GOT3 (cell line): ENCODE results near the gene PDE6B.
"Not testable (repeated sequence)": the region's sequence is repeated elsewhere in the genome, so short reads cannot be mapped to it uniquely, and the experiment has no call there.

Experiments
- DNase-seq: peaks from one replicate; lab custom pipeline; 2025; ENCODE audit warnings: mixed read lengths; lab: John Stamatoyannopoulos, UW

PDE6B gene

DNA sequence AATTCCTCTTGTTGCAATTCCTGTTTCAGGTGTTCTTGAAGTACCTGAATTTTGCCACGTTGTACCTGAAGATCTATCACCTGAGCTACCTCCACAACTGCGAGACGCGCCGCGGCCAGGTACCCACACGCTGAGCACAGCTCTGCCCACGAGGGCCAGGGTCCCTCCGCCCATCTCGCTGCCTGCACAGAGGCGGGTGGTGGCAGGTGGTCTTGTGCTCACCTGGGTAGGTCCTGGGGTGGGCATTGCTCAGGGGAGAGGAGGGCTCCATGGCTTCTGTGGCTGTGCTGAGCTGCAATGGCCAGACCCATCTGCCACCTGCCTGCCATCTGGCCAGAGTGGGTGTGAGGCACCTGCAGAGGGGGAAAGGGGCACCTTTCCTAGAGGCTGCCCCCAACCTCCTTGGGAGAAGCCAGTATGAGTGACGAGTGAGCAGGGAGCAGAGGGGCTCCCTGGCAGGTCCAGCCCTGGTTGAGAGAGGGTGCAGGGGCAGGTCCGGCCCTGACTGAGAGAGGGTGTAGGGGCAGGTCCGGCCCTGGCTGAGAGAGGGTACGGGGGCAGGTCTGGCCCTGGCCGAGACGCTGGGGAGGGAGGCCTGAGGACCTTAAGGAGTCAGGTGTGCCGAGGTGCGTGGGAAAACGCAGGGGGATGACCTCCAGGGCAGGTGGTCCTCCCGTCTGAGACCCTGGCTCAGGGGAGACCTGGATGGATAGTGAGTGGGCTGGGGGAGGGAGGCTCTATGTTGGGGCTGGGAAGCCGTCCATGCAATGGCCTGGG lies 10.7 kb downstream of the PDE6B start:
- DNase-seq, result no peak

- DNase-seq, result no peak
These were observed 11.3 kb downstream of the PDE6B start for GRCh38 chr4:636628-637159.

- no peak for DNase-seq
These were observed 12.3 kb downstream of the PDE6B start for GRCh38 chr4:637536-638280.

- DNase-seq, result not testable (repeated sequence)
These were observed 17.0 kb downstream of the PDE6B start for GRCh38 chr4:642366-642765.

- no peak for DNase-seq
These were observed 21.1 kb downstream of the PDE6B start for GRCh38 chr4:646460-646859.

DNA sequence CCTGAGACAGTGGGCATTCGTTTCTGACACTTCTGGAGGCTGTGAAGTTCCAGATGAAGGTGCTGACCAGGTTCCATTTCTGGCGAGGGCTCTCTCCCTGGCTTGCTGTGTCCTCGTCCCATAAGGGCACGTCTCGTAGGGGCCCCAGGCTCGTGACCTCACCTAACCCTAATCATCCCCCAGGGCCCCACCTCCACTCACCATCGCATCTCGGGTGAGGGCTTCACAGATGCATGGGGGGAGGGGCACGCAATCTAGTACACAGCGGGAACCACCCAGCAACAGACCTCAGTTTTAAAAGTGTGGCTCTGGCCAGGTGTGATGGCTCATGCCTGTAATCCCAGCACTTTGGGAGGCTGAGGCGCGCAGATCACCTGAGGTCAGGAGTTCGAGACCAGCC lies 22.1 kb downstream of the PDE6B start:
- DNase-seq, result no peak

DNA sequence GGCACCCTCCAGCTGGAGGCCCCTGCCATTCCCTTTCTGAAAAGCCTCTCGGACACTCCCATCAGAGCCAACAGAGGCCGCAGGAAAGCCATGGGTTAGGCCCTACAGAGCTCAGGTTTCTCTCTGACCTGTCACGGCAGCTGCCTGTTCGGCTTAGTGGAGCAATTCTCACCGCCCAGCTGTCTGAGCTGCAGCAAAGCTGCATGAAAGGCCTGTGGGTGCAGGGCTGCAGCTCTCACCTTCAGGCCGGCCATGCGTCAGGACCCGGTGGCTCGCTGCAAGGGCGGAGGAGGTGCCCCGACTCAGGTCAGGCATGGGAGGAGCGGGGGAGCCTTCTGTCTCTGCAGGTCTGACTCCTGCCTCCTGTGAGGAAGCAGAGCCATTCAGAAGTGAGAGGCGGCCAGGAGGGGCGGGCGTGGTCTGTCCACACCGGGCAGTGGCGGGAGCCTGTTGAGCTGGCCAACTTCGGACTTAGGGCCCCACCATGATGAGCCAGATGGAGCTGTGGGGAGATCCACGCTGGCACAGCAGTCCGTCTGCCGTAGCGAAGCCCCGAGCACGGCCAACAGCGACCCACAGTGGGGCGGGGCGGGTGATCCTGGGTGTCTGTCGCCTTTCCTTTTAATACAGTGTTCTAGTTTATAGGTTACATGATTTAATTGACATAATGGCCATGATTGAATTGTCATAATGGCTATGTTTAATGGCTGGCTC lies 23.4 kb downstream of the PDE6B start:
- no peak for DNase-seq

- no peak for DNase-seq
These were observed 23.9 kb downstream of the PDE6B start for GRCh38 chr4:649293-649625.

GRCh38 chr4:649751-650310 lies 24.5 kb downstream of the PDE6B start:
- no peak for DNase-seq

DNA sequence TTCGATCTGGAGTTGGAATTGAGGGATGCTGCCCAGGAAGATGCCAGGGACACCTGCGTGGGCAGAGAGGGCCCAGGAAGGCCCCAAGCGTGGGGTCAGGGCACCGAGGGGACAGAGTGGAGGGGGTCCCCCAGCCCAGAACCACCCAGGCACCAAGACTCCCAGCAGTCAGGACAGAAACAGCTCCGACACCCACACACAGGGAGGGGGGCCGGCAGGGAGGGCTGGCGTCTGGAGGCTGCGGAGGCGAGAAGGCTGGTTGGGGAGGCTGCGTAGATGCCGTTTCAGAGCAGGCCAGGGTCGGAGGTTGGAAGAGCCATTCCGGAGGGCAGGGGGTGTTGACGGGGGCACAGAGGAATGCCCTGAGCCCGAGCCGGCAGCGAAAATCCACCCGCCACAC lies 25.1 kb downstream of the PDE6B start:
- DNase-seq, result no peak

GRCh38 chr4:650951-651883 lies 25.8 kb downstream of the PDE6B start:
- no peak for DNase-seq

DNA sequence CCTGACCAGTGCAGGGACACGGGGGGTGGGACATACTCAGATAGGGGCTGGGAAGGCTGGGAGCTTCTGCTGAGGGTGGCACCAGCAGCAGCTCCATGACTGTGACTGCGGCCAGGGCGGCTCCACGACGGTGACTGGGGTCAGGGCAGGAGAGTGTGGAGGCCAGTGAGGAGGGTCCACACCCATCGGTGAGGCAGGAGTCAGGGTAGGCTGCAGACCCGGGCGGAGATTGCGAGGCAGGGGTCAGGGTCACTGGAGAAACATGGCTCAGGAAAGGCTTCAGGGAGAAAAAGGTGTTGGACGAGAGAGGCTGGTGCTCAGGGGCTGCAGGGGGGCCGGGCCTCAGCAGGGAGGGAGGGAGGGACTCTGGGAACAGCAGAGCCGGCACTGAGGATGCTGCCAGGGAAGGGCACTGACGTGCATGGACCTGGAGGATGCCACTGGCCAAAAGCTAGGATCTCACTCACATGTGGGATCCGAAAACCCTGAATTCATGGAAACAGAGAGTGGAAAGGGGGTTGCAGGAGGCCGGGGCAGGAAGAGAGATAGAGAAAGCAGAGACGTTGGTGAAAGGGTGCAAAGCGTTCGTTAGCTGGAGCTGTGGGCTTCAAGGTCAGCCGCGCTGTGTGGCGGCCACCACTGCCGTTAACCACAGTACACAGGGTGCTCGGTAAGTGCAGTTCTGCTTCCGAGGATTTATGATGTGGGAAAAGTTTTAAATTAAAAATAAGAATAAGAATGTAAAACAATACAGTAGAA lies 26.7 kb downstream of the PDE6B start:
- no peak for DNase-seq

DNA sequence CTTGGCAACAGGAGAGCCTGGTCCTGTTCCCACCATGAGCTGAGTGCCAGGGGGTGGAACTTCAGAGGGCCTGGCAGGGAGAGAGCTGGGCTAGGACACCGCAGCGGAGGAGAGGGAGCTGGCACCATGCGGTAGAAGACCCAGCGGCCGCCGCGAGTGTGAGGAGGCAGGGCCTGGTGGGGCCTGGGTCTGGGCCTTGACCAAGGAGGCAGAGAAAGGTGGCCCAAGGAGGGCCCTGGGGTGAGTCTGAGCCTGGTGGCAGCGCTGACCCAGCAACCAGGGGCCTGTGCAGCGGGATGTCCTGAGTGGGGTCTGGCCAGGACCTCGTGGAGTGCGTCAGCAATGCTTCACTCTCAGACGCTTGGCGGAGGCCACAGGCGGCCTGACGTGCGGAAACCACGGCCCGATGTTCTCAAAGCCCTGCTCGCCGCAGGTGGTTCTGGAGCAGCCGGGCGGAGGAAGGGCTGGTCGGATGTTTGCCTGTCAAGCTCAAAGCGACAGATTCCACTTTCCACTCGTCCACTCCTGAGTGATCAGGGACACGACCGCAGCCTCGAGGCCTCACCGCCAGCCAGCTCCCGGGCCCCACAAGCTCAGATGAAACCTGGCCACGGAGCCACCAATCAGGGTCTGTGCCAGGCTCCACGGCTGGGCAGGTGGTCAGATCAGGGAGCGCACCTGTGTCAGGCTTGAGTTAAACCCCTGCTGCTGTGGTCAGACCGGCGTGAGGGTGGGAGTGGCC lies 27.9 kb downstream of the PDE6B start:
- no peak for DNase-seq

- no peak for DNase-seq
These were observed 28.6 kb downstream of the PDE6B start for GRCh38 chr4:653831-654502.

- DNase-seq, result no peak
These were observed 29.1 kb downstream of the PDE6B start for GRCh38 chr4:654503-654845.

DNA sequence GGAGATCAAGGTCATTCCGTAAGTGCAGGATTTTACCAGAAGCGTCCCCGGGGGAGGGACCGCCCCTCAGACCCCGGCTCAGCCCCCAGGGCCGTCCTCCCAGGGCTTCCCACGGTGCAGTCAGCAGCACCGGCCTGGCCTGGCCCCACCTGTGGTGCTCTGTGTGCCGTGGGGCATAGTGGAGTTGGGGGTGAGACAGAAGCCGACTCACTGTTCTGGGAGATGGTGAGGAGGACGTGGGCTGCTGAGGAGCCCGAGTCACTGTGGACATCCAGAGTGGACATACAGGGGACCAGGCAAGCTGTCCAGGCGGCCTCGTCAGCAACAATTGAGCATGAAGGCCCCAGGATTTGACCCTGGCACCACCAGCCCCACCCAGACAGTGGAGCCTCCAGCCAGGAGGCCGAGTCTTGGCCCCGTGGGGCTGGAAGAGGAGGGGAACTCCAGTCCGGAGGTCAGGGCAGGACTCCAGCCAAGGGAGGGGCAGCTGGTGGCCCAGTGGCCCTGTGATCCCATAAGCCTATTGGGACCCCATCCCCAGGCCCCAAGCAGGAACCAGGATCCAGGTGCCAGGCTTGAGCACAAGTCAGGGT lies 29.6 kb downstream of the PDE6B start:
- no peak for DNase-seq

DNA sequence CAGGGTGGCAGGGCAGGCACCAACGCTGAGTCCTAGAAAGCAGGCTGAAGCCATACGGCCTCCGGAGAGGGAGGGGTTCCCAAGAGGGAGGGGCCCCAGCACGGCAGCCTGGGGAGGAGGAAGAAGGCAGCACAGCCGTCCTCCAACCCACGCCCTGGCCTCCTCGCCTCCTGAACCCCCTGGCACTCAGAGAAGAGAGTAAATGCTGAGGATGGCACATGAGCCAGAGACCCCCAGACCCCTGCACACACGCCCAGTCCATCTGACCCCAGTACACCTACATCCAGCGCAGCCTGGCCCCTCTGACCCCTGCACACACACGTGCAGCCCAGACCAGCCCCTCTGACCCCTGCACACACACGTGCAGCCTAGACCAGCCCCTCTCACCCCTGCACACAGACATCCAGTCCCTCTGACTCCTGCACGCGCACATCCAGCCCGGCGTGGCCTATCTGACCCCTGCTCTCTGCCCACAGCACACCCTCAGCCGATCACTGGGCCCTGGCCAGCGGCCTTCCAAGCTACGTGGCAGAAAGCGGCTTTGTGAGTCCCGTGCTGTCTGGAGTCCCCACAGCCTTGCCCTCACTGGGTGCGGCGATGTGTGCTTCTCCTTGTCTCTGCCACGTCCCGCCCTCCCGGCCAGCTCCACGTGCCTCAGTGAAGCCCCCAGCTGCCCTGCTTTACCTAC lies 30.2 kb downstream of the PDE6B start:
- DNase-seq, result no peak
